Measurements from ENCODE around the gene NXN.

The NXN gene

DNA sequence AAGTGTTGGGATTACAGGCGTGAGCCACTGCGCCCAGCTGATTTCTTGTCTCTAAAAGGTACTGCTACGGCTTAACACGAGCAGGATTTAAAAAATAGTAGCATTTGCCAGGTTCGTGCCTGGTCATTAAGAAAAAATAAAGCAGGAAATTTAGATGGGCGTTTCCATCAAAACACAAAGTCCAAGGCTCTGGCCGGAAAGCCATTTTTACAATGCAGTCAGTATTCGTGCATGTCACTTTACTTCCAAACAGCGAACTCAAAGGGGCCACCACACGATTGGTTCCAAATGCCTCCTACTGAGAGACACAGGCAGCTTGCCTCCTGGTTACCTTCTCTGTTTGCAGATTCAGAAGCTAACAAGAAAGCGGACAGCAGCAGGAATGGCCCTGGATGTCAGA is 131.2 kb downstream of the NXN start:
- H3K4me3 ChIP-seq (replicated peaks; ENCODE audit: insufficient read depth, low read length) = no peak overlapping the region
- no peaks in the 10 kb centered on the region for H3K27me3 ChIP-seq (ENCODE audit: insufficient read depth, poor library complexity, severe bottlenecking)
- DNase-seq (ENCODE audit: low read depth in 1 of 2, low spot score in 1 of 2) = no peak
- TF ChIP-seq, protein P1, sequence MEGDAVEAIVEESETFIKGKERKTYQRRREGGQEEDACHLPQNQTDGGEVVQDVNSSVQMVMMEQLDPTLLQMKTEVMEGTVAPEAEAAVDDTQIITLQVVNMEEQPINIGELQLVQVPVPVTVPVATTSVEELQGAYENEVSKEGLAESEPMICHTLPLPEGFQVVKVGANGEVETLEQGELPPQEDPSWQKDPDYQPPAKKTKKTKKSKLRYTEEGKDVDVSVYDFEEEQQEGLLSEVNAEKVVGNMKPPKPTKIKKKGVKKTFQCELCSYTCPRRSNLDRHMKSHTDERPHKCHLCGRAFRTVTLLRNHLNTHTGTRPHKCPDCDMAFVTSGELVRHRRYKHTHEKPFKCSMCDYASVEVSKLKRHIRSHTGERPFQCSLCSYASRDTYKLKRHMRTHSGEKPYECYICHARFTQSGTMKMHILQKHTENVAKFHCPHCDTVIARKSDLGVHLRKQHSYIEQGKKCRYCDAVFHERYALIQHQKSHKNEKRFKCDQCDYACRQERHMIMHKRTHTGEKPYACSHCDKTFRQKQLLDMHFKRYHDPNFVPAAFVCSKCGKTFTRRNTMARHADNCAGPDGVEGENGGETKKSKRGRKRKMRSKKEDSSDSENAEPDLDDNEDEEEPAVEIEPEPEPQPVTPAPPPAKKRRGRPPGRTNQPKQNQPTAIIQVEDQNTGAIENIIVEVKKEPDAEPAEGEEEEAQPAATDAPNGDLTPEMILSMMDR (IDR thresholded peaks at IDR 0.05; ENCODE audit: insufficient read depth, low read length) = no peak
- TF ChIP-seq, protein P2, sequence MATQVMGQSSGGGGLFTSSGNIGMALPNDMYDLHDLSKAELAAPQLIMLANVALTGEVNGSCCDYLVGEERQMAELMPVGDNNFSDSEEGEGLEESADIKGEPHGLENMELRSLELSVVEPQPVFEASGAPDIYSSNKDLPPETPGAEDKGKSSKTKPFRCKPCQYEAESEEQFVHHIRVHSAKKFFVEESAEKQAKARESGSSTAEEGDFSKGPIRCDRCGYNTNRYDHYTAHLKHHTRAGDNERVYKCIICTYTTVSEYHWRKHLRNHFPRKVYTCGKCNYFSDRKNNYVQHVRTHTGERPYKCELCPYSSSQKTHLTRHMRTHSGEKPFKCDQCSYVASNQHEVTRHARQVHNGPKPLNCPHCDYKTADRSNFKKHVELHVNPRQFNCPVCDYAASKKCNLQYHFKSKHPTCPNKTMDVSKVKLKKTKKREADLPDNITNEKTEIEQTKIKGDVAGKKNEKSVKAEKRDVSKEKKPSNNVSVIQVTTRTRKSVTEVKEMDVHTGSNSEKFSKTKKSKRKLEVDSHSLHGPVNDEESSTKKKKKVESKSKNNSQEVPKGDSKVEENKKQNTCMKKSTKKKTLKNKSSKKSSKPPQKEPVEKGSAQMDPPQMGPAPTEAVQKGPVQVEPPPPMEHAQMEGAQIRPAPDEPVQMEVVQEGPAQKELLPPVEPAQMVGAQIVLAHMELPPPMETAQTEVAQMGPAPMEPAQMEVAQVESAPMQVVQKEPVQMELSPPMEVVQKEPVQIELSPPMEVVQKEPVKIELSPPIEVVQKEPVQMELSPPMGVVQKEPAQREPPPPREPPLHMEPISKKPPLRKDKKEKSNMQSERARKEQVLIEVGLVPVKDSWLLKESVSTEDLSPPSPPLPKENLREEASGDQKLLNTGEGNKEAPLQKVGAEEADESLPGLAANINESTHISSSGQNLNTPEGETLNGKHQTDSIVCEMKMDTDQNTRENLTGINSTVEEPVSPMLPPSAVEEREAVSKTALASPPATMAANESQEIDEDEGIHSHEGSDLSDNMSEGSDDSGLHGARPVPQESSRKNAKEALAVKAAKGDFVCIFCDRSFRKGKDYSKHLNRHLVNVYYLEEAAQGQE (IDR thresholded peaks at IDR 0.05; ENCODE audit: insufficient replicate concordance, low read depth) = no peak
- TF ChIP-seq GABPA (IDR thresholded peaks at IDR 0.05; ENCODE audit: low read depth) (no peak), POLR2AphosphoS5 (IDR thresholded peaks at IDR 0.05; ENCODE audit: low read depth) (no peak), SPI1 (IDR thresholded peaks at IDR 0.05; ENCODE audit: borderline replicate concordance, low read depth) (no peak)
- H3K27ac ChIP-seq (replicated peaks) = no peak overlapping the region

DNA sequence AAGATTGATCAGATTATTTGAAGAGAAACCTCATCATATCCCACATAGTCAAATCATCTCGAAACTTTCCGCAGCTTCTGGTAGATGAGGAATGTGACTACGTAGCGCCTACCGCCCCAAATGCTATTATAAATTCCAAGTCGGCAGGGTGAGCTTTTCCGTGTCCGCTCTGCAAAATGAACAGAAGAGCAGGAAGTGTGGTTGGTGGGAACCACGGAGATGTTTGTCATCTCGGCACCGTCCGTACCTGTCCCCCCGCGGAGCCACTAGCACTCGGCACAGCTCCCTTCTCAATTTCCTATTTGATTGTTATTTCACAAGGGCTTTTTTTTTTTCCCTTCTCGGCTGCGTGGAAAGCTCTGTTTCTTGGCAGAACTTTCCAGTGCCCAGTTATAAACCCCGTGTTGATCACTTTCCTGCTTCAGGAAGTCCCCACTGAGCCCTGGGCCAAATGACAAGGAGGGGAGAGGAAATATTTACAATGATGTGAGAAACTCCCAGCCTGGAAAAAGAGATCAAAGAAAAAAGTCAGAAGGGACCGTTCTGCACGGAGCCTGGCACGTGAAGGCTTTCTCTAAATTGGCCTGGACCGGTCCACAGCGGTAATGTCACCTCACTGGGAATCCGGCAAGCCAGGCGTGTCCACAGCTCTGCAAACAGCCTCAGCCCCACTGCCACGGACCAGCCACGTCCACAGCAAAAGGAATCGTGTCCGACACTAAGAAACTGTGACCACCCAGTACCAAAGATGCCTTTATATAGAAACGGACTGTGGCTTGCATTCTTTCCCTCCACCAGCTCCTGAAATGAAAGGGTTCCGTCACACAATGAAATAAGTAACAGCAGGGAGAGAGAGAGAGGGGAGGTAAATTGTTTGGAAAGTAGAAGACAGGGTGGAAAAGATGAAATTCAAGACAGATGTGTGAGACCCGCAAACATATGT is 132.4 kb downstream of the NXN start:
- H3K27ac ChIP-seq (replicated peaks) = no peak overlapping the region
- TF ChIP-seq SPI1 (IDR thresholded peaks at IDR 0.05; ENCODE audit: borderline replicate concordance, low read depth) (no peak), GABPA (IDR thresholded peaks at IDR 0.05; ENCODE audit: low read depth) (no peak), POLR2AphosphoS5 (IDR thresholded peaks at IDR 0.05; ENCODE audit: low read depth) (no peak)
- TF ChIP-seq, protein P1 (IDR thresholded peaks at IDR 0.05; ENCODE audit: insufficient read depth, low read length) = no peak

DNA sequence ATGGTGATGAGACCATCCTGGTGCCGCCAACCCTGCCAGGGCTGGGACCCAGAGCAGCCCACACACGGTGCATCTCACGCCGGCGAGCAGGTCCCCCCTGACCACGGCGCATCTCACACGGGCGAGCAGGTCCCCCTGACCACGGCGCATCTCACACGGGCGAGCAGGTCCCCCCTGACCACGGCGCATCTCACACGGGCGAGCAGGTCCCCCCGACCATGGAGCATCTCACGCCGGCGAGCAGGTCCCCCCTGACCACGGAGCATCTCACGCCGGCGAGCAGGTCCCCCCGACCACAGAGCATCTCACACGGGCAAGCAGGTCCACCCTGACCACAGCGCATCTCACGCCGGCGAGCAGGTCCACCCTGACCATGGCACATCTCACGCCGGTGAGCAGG is 138.3 kb downstream of the NXN start:
- no peak for DNase-seq (ENCODE audit: low read depth in 1 of 2, low spot score in 1 of 2)
- Histone ChIP-seq H3K27me3 (ENCODE audit: insufficient read depth, poor library complexity, severe bottlenecking) (no peaks in the 10 kb centered on the region), H3K27ac (replicated peaks) (no peak overlapping the region), H3K4me3 (replicated peaks; ENCODE audit: insufficient read depth, low read length) (no peak overlapping the region)
- TF ChIP-seq GABPA (IDR thresholded peaks at IDR 0.05; ENCODE audit: low read depth) (no peak), POLR2AphosphoS5 (IDR thresholded peaks at IDR 0.05; ENCODE audit: low read depth) (no peak), SPI1 (IDR thresholded peaks at IDR 0.05; ENCODE audit: borderline replicate concordance, low read depth) (no peak)
- TF ChIP-seq, protein P1 (IDR thresholded peaks at IDR 0.05; ENCODE audit: insufficient read depth, low read length) = no peak
- TF ChIP-seq, protein P2 (IDR thresholded peaks at IDR 0.05; ENCODE audit: insufficient replicate concordance, low read depth) = no peak

More for the DNA sequence above, 132.4 kb downstream of the NXN start:
- Histone ChIP-seq H3K4me3 (replicated peaks; ENCODE audit: insufficient read depth, low read length) (no peak overlapping the region), H3K27me3 (ENCODE audit: insufficient read depth, poor library complexity, severe bottlenecking) (no peaks in the 10 kb centered on the region)
- no peak for DNase-seq (ENCODE audit: low read depth in 1 of 2, low spot score in 1 of 2)

Data from HL-60 (cell line).